Keratinocyte (primary cell): ENCODE data around the gene ARHGDIB. TPM values are rescaled to one million over a fixed set of nuclear protein-coding genes. Genes with fewer than 3 reads are reported as not detected.

ENCODE experiments used
- DNase-seq: peaks from one replicate; pipeline ENCODE4 v3.0.0-alpha.2; 2011; ENCODE audit warnings: low read depth, missing footprints, low spot score
- FAIRE-seq: peaks from 2 replicates; lab custom pipeline; 2011; peaks lifted over from hg19 to GRCh38; lab: Jason Lieb, UNC
- H2AFZ ChIP-seq: 2 replicates; pipeline ENCODE4 v1.6.0; 2012; ENCODE audit warnings: low read length, control low read depth, inconsistent platforms; ENCODE audit not compliant: control insufficient read depth
- H3K27ac ChIP-seq: 2 replicates; pipeline ENCODE4 v1.5.1; 2011; ENCODE audit warnings: low read length; ENCODE audit not compliant: control insufficient read depth, insufficient read depth
- H3K27me3 ChIP-seq: 3 replicates; pipeline ENCODE4 v1.6.0; 2011; ENCODE audit warnings: low read length; ENCODE audit not compliant: control insufficient read depth, insufficient read depth; ENCODE audit errors: extremely low read depth
- H3K36me3 ChIP-seq, 2 experiments: 2 replicates in 1 of 2; 3 replicates in 1 of 2; pipeline ENCODE4 v1.5.1; 2011; ENCODE audit warnings: low read length in 2 of 2, mild to moderate bottlenecking in 1 of 2; ENCODE audit not compliant: control insufficient read depth in 2 of 2, insufficient read depth in 2 of 2; ENCODE audit errors: extremely low read depth in 1 of 2
- H3K4me1 ChIP-seq: 3 replicates; pipeline ENCODE4 v1.5.1; 2011; ENCODE audit warnings: low read length; ENCODE audit not compliant: control insufficient read depth, insufficient read depth; ENCODE audit errors: extremely low read depth
- H3K4me2 ChIP-seq: 3 replicates; pipeline ENCODE4 v1.6.0; 2011; ENCODE audit warnings: low read depth, low read length; ENCODE audit not compliant: control insufficient read depth, insufficient read depth; ENCODE audit errors: extremely low read depth
- H3K4me3 ChIP-seq, 3 experiments: fragments of 200-600 bp in 1 of 3; sonication (generic) in 1 of 3; 2 replicates in 2 of 3; 3 replicates in 1 of 3; pipeline ENCODE4 v1.5.1; 2011 to 2016; ENCODE audit warnings: low read length in 3 of 3, mild to moderate bottlenecking in 3 of 3, control low read depth in 2 of 3, inconsistent platforms in 1 of 3, low read depth in 1 of 3, mixed read lengths in 1 of 3, mixed run types in 1 of 3, moderate library complexity in 1 of 3; ENCODE audit not compliant: control insufficient read depth in 2 of 3, insufficient read depth in 2 of 3; ENCODE audit errors: extremely low read depth in 1 of 3
- H3K79me2 ChIP-seq: 2 replicates; pipeline ENCODE4 v1.6.0; 2012; ENCODE audit warnings: low read length; ENCODE audit not compliant: control insufficient read depth, insufficient read depth
- H3K9ac ChIP-seq: 3 replicates; pipeline ENCODE4 v1.6.0; 2011; ENCODE audit warnings: low read length; ENCODE audit not compliant: control insufficient read depth, insufficient read depth; ENCODE audit errors: extremely low read depth
- H3K9me1 ChIP-seq: 3 replicates; pipeline ENCODE4 v1.6.0; 2011; ENCODE audit warnings: low read length; ENCODE audit not compliant: control insufficient read depth, insufficient read depth; ENCODE audit errors: extremely low read depth
- H3K9me3 ChIP-seq: 2 replicates; pipeline ENCODE4 v1.5.1; 2012; ENCODE audit warnings: low read depth, low read length; ENCODE audit not compliant: control insufficient read depth
- H4K20me1 ChIP-seq: 3 replicates; pipeline ENCODE4 v1.6.0; 2011; ENCODE audit warnings: low read length; ENCODE audit not compliant: control insufficient read depth, insufficient read depth; ENCODE audit errors: extremely low read depth
- CTCF ChIP-seq, 3 experiments: IDR thresholded peaks in 1 of 3; conservative IDR thresholded peaks in 1 of 3; optimal IDR thresholded peaks in 1 of 3; 2 replicates in 2 of 3; 3 replicates in 1 of 3; pipeline versions ENCODE3 to v1.5.1; 2011; ENCODE audit warnings: low read length in 3 of 3, mild to moderate bottlenecking in 3 of 3, moderate library complexity in 2 of 3, control low read depth in 1 of 3, inconsistent platforms in 1 of 3; ENCODE audit not compliant: insufficient read depth in 2 of 3; ENCODE audit errors: extremely low read depth in 1 of 3
- EZH2 ChIP-seq: IDR thresholded peaks from one replicate; pipeline ENCODE4 v1.6.1; 2012; ENCODE audit warnings: inconsistent platforms, mild to moderate bottlenecking, low read length, moderate library complexity
- dilution Hi-C: fragments of 300-500 bp; cut with MboI; formaldehyde crosslinking; loops from one replicate; pipeline ENCODE4 v1.7.0; 2020; ENCODE audit warnings: low sequenced_read_pairs; ENCODE audit not compliant: extremely low pct_ligation_motif_present
- polyA plus RNA-seq, 5 experiments: library from polyadenylated mRNA; depleted of rRNA in 3 of 5; stranded (reverse) in 3 of 5; stranded (forward) in 1 of 5; unstranded in 1 of 5; fragments of >200 nt; gene quantifications; 1 replicate in 1 of 5; 2 replicates in 3 of 5; 3 replicates in 1 of 5; pipeline versions ENCODE4 v1.2.1 to v1.2.3, GENCODE V29; 2011 to 2012; ENCODE audit warnings: missing spikeins in 2 of 5, low read depth in 1 of 5, low replicate concordance in 1 of 5

ARHGDIB gene
- polyA plus RNA-seq, 1 donor (not counting 4 experiments of a cell fraction or from before 2014, with no cell fraction given): 164 TPM

GRCh38 chr12:14989790-14990189 lies 28.4 kb upstream of the ARHGDIB start:
- FAIRE-seq (no peak), DNase-seq (no peak)
- no peak for TF ChIP-seq CTCF (optimal IDR thresholded peaks at IDR 0.05 in 1 of 3, IDR thresholded peaks at IDR 0.05 in 1 of 3, conservative IDR thresholded peaks at IDR 0.05 in 1 of 3; ENCODE audit: extremely low read depth in 1 of 3, insufficient read depth in 2 of 3, low read length in 3 of 3)
- no peak for TF ChIP-seq EZH2
- no peak overlapping the region for H3K4me2 ChIP-seq
- no peak overlapping the region for H3K9ac ChIP-seq
- H3K79me2 ChIP-seq: no peaks in the 10 kb centered on the region
- H3K4me1 ChIP-seq: no peaks in the 10 kb centered on the region
- H3K27ac ChIP-seq: no peak overlapping the region
- no peak overlapping the region for H3K4me3 ChIP-seq
- H2AFZ ChIP-seq: no peak overlapping the region
- no peaks in the 10 kb centered on the region for H3K9me3 ChIP-seq
- dilution Hi-C loops: no loop called here
- no peaks in the 10 kb centered on the region for H4K20me1 ChIP-seq
- H3K36me3 ChIP-seq: no peaks in the 10 kb centered on the region
- no peaks in the 10 kb centered on the region for H3K9me1 ChIP-seq
- no peaks in the 10 kb centered on the region for H3K27me3 ChIP-seq

- FAIRE-seq: no peak
- dilution Hi-C loops: no loop called here
- no peak overlapping the region for H2AFZ ChIP-seq
Measured at GRCh38 chr12:14988035-14988434, 26.6 kb upstream of the ARHGDIB start.

More at GRCh38 chr12:14988035-14988434, 26.6 kb upstream of the ARHGDIB start:
- Histone ChIP-seq H3K27me3 (no peaks in the 10 kb centered on the region), H3K9me3 (no peaks in the 10 kb centered on the region), H3K36me3 (no peaks in the 10 kb centered on the region), H3K9me1 (no peaks in the 10 kb centered on the region), H3K4me2 (no peak overlapping the region), H3K4me1 (no peaks in the 10 kb centered on the region), H3K79me2 (no peaks in the 10 kb centered on the region), H3K9ac (no peak overlapping the region), H3K27ac (no peak overlapping the region), H4K20me1 (no peaks in the 10 kb centered on the region), H3K4me3 (no peak overlapping the region)
- no peak for DNase-seq
- TF ChIP-seq CTCF (optimal IDR thresholded peaks at IDR 0.05 in 1 of 3, IDR thresholded peaks at IDR 0.05 in 1 of 3, conservative IDR thresholded peaks at IDR 0.05 in 1 of 3; ENCODE audit: extremely low read depth in 1 of 3, insufficient read depth in 2 of 3, low read length in 3 of 3) (no peak), EZH2 (no peak)
